Measurements from ENCODE around the gene EGFL7. TPM values are rescaled to one million over a fixed set of nuclear protein-coding genes. Genes with fewer than 3 reads are reported as not detected.

The EGFL7 gene
- total and polyA plus RNA-seq, 7 donors, result 34.7 to 73.4 (median 48.6) TPM

DNA sequence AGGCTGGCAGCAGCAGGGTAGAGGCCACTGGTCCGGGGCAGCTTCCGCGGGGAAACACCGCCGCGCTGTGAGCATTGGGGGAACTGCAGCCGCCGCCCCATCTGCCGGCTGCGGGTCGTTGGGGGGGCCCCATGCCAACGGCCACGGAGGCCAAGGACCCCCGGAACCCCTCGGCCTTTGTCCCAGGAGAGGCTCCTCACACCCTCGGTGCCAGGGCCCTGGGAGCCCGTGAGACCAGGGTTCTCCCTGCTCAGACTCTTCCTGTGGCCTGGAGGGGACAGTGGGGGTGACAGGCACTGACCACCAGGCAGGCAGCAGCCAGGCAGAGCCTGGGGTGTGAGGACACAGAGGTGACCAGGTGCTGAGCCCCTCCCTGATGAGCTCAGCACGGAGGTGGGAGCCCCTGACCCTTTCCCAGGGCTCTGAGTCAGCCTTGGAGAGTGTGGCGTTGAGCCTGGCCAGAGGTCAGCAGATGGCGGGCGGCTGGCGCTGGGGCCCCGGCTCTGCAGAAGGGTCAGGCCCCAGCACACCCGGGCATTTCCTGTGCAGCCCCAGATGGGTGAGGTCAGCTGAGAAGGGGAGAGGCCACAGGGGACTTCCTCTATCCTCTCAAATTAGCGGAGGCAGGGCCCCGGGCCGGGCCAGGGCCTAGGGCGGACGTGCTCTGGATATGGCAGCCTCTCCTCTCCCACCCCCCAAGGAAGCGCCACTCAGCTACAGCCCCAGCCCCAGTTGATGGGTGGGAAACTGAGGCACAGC, 17.9 kb upstream of the EGFL7 start:
- Histone ChIP-seq H3K4me3 (peak overlapping the region; percentile 63), H3K9me3 (no peaks in the 10 kb centered on the region), H3K27me3 (ENCODE audit: insufficient read depth in 3 of 3, low read length in 2 of 3) (peaks cover 0 to 14% (median 0%) of the 10 kb centered on the region in 3 donors), H3K36me3 (ENCODE audit: insufficient read depth in 1 of 2, low read depth in 1 of 2) (no peaks in the 10 kb centered on the region), H3K27ac (peak overlapping the region; percentile 77), H3K4me1 (peaks cover 10% of the 10 kb centered on the region)
- intact Hi-C loops (cut with DNase I), result loop anchor here in 1 of 2 donors (5.0 kb wide), 1 partner anchor 48 kb away; no protein-coding TSS in a partner anchor
- ATAC-seq (peak; percentile 81 to 88 (median 84)), DNase-seq (peak; percentile 75 to 92)
- 16 to 23% (median 18%) methylated on average over 25 to 30 of the region's 30 CpGs for WGBS, 3 donors
- peak; percentile 84 for TF ChIP-seq CTCF (IDR thresholded peaks at IDR 0.05)

DNA sequence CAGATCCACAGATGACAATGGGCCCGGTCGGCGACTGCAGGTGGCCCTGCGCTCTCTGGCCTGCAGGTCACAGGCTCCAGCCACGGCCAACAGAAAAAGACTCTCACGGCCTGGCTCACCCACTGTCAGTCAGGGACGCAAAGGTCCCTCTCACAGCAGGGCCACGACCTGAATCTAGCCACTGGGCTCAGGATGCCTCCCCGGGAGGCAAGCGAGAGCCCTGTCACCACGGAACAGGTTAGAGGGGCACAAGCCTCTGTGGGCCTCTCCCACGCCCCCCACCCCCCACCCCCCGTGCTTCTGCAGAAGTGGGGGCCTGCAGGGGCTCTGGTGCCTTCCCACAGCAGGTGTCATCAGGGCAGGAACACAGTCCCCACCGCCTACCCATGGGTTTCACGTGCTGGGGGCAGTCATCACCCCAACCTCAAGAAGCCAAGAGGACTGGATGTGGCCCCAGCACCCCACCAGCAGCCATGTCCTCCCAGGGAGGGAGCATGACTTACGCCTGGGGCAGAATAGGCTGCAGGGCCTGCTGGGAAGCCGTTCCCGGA, 17.3 kb upstream of the EGFL7 start:
- Histone ChIP-seq H3K9me3 (no peaks in the 10 kb centered on the region), H3K27ac (peak overlapping the region; percentile 77), H3K4me1 (peaks cover 10% of the 10 kb centered on the region), H3K4me3 (peak overlapping the region; percentile 63), H3K27me3 (ENCODE audit: insufficient read depth in 3 of 3, low read length in 2 of 3) (peaks cover 0 to 14% (median 0%) of the 10 kb centered on the region in 3 donors), H3K36me3 (ENCODE audit: insufficient read depth in 1 of 2, low read depth in 1 of 2) (no peaks in the 10 kb centered on the region)
- WGBS, 3 donors, result 70 to 74% (median 71%) methylated on average over 18 of the region's 18 CpGs
- TF ChIP-seq CTCF (IDR thresholded peaks at IDR 0.05), result no peak
- ATAC-seq, result no peak
- peak in 1 of 2 donors; percentile 16 for DNase-seq
- intact Hi-C loops (cut with DNase I), result loop anchor here in 1 of 2 donors (5.0 kb wide), 1 partner anchor 47 kb away; no protein-coding TSS in a partner anchor

- H3K4me1 ChIP-seq, result peaks cover 10% of the 10 kb centered on the region
- DNase-seq, result peak; percentile 53 to 83
- ATAC-seq, result peak; percentile 19 to 41 (median 24)
- no peaks in the 10 kb centered on the region for H3K36me3 ChIP-seq (ENCODE audit: insufficient read depth in 1 of 2, low read depth in 1 of 2)
- H3K27me3 ChIP-seq (ENCODE audit: insufficient read depth in 3 of 3, low read length in 2 of 3), result peaks cover 0 to 14% (median 0%) of the 10 kb centered on the region in 3 donors
- peak overlapping the region; percentile 63 for H3K4me3 ChIP-seq
- intact Hi-C loops (cut with DNase I), result loop anchor here in 1 of 2 donors (5.0 kb wide), 1 partner anchor 46 kb away; no protein-coding TSS in a partner anchor
- TF ChIP-seq CTCF (IDR thresholded peaks at IDR 0.05), result no peak
- 64 to 70% (median 67%) methylated on average over 35 to 40 of the region's 40 CpGs for WGBS, 3 donors
- no peaks in the 10 kb centered on the region for H3K9me3 ChIP-seq
- peak overlapping the region; percentile 77 for H3K27ac ChIP-seq
Observed at GRCh38 chr9:136645903-136646754, 16.6 kb upstream of the EGFL7 start.

DNA sequence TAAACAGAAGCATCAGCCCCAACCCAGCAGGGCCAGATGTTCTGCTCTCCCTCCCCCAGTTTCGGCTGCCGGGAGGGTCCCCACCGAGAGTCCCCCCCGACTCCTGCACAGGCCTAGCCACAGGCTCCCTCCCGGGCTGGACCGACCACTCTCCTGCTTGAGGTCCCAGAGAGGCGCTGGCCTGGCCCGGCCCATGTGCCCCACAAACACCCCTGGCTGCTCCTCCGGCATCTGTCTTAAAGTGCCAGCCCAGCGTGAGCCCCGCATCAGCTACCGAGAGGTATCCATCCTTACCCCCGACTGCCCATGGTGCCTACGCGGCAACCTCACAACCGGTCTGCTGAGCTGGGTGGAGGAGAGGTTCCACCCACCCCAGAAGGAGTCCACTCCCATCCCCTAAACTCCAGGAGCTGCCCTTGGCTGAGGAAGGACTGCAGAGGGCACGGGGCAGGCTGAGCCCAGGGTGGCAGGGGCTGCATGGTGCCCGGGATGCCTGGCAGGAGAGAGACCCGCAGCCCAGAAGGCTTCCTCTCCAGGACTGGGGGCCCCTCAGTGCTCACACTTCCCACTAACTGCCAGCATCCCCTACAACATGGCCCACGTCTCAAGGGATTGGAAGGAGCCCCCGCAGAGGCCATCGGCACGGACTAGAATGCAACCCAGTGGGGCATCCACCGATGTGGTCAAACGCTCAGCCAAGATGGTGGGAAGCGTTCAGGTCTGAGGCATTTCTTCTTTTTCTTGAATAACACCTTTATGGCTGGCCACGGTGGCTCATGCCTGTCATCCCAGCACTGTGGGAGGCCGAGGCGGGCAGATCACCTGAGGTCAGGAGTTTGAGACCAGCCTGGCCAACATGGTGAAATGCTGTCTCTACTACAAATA, 15.6 kb upstream of the EGFL7 start:
- no peaks in the 10 kb centered on the region for H3K36me3 ChIP-seq (ENCODE audit: insufficient read depth in 1 of 2, low read depth in 1 of 2)
- DNase-seq (peak in 1 of 2 donors; percentile 17), ATAC-seq (no peak)
- 68 to 71% (median 70%) methylated on average over 27 to 29 of the region's 29 CpGs for WGBS, 3 donors
- H3K27ac ChIP-seq, result peak overlapping the region; percentile 60
- no peak for TF ChIP-seq CTCF (IDR thresholded peaks at IDR 0.05)
- H3K9me3 ChIP-seq, result no peaks in the 10 kb centered on the region
- intact Hi-C loops (cut with DNase I), result loop anchor here in 1 of 2 donors (5.0 kb wide), 1 partner anchor 45 kb away; no protein-coding TSS in a partner anchor
- peaks cover 10% of the 10 kb centered on the region for H3K4me1 ChIP-seq
- H3K27me3 ChIP-seq (ENCODE audit: insufficient read depth in 3 of 3, low read length in 2 of 3), result peaks cover 0 to 14% (median 0%) of the 10 kb centered on the region in 3 donors
- H3K4me3 ChIP-seq, result peak overlapping the region; percentile 63
